HUES48 (cell line): Measurements from ENCODE around the gene NDUFS3.

Experiments used
- H3K27ac ChIP-seq: one replicate; pipeline ENCODE4 v1.7.0; 2013; ENCODE audit warnings: low read depth, low read length, inconsistent platforms
- H3K27me3 ChIP-seq: 2 replicates; pipeline ENCODE4 v1.6.1; 2013; ENCODE audit warnings: mild to moderate bottlenecking, low read length; ENCODE audit not compliant: control insufficient read depth, insufficient read depth
- H3K36me3 ChIP-seq: 2 replicates; pipeline ENCODE4 v1.6.1; 2013; ENCODE audit warnings: low read length; ENCODE audit not compliant: control insufficient read depth, insufficient read depth
- H3K4me1 ChIP-seq: 2 replicates; pipeline ENCODE4 v1.6.1; 2013; ENCODE audit warnings: mild to moderate bottlenecking, low read length; ENCODE audit not compliant: control insufficient read depth, insufficient read depth
- H3K4me3 ChIP-seq: 2 replicates; pipeline ENCODE4 v1.5.1; 2013; ENCODE audit warnings: mild to moderate bottlenecking, low read depth, low read length
- H3K9ac ChIP-seq: 2 replicates; pipeline ENCODE4 v1.6.1; 2013; ENCODE audit warnings: mild to moderate bottlenecking, low read depth, low read length, moderate library complexity
- H3K9me3 ChIP-seq: 2 replicates; pipeline ENCODE4 v1.6.1; 2013; ENCODE audit warnings: low read length; ENCODE audit not compliant: control insufficient read depth, insufficient read depth

Gene NDUFS3

DNA sequence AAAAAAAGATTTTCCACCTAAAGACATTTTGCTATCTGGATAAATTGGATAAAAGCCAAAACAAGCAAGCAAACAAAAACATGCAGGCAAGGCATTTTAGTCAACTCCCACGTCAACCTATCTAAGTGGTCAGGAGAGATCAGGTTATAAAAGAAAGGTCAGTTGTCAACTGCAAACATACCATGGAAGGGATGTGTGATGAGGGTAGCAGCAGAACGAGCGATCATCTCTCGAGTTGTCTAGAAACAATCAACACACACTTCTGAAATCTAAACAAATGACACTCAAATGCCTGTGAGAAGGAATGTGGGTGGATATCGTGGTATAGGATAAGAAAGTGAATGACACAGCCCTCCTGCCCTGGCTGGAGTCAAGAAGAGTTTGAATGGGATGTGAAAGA is 52.6 kb downstream of the NDUFS3 start:
- Histone ChIP-seq H3K9ac (no peak overlapping the region), H3K9me3 (no peaks in the 10 kb centered on the region), H3K4me1 (no peaks in the 10 kb centered on the region), H3K27me3 (no peaks in the 10 kb centered on the region), H3K4me3 (no peak overlapping the region), H3K27ac (no peak overlapping the region), H3K36me3 (peaks cover 81% of the 10 kb centered on the region)
